Measurements from ENCODE around the gene RECQL5.

RECQL5 gene

DNA sequence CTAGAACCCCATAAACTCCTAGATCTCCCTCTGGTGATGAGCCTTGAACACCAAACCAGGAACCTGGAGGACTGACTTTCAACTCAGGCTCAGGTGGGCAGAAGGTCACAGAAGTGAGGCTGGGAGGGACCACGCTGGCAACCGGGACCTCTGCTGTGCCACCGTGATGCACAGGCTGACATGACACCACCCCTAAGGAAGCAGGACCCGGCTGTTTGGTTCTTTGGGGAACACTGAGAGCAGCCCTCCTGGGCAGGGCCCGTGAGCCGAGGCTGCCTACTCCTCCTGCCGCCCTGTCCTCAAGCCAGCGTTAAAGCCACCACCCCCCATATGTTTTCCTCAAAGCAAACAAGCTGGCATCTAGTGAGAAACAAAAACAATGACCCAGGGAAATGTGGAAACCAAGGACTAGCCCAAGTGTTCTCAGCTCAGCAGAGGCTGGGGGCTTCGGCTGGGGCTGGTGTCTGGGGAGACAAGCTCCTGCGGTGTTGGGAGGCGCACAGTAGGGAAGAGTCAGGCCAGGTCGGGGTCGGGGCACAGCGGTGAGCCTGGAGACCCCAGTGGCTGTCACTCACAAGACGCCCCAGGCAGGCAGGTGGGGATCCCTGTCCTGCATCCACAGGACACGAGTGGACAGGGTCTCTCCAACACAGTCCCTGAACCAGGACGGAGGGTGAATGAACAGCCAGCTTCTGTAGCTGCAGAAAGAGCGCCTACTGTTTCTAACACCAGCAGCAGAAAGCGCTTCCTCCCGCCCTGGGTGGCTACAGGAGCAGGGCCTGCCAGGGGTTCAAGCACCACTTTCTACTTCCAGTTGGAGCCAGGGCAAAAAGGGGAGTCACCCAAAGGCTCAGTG lies 32.0 kb downstream of the RECQL5 start:
- no peak for DNase-seq (ENCODE audit: extremely low read depth in 1 of 2, low read depth in 1 of 2)

DNA sequence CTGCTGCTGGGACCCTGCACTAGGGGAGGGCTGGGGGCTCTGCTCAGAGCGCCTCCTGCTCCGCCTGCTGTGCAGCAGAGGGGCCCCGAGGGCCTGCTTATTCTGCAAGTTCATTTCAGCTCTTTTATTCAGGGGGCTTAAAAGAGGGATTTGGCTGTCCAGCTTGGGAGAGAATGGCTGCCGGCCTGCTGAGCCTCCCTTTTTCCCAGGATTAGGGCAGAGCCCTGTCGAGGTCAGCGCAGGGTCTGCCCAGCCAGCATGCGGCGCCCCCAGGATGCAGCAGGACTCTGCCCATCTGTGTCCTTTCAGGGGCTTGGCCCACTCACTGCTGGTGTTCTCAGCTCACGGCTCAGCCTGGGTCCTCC lies 32.6 kb downstream of the RECQL5 start:
- no peak for DNase-seq (ENCODE audit: extremely low read depth in 1 of 2, low read depth in 1 of 2)

DNA sequence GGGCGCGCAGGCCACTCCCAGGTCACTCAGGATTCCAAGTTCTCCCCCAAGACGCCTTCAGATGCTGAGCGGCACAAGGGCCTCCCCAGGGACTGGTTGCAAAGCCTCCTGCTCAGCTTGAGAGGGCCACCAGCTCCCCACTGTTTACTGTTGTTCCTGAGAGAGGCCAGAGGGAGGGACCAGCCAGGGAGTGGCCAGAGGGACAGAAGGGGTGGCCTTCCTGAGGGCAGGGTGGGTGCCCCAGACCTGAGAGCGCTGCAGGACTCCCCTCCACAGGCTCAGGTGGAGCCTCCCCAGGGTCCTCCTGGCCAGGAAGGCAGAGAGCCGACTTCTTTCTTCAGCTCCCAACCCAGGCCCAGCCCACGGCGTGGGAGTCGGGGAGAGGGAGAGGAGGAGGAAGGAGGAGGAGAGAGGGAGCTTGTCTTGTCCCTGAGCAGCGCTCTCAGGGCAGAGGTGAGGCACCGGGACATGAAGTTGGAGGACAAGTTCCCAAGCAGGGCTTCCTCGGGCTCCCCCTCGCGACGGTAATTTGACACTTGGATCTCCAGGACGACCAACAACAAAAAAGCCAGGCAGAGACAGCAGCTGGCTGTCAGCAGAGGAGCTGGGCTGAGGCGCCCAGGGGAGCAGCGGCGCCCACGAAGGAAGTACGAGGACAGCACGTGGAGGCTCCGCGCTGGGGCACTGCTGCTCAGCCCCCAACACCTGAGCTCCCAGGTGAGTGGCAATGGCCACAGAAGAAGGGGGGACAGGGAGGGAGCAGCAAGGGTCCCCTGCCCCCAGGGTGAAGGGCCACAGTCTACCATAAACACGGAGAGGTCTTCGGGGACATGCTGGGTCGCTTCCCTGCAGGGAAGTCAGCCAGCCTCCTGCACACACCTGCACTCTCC lies 33.2 kb downstream of the RECQL5 start:
- DNase-seq (ENCODE audit: extremely low read depth in 1 of 2, low read depth in 1 of 2) = peak in 1 of 2 donors; percentile 30

DNA sequence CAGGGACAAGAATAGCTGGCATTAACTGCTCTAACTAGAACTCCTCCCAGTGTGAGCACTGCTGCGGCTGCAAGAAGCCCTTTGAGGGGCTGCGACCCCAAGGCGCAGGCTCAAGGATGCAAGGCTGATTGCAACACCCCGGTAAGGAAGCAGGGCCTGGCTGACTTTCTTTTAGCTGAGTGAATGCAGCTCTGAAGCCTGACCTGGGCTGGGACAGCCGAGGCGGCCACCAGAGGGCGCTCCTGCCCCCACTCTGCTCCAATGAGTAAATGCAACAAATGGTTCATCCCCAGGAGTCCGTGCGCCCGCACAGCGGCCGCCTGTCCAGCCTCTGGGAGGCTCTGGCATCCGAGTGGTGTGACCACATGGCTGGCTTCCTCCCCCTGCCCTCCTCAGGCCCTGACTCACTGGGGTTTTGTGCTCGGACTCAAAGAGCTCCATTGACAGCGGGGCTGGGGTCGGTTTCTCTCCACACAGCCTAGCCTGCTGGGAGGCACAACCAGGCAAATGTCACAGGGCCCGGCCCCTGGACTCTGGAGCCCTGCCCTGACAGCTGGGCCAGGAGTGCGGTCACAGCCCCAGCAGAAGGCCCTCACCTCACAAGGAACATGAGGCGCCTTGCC lies 34.0 kb downstream of the RECQL5 start, which contains the start of gene SMIM5:
SMIM5 (plus strand) TSS at position 572 of the 623 bp plus-strand sequence. CDS start 6,768 bp downstream, outside the sequence.
- peak; percentile 55 to 77 for DNase-seq (ENCODE audit: extremely low read depth in 1 of 2, low read depth in 1 of 2)

DNA sequence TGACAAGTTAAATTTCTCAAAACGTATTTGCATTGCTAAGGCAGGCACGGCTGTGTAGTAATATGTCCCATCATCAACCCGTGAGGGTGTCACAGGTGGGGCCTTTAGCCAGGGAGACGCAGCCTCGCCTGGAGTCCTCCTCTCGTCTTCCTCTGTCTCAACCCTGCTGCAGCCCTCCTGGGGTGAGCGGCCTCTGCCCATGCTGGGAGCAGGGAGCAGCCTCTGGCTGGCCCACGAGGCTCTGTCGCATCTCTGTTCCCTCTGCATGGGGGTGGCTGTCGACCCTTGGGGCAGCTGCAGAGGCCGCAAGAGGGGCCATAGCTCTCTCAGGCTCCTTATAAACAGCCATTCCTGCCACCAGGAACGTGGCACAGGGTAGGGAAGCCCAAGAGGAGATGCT lies 34.5 kb downstream of the RECQL5 start:
- no peak for DNase-seq (ENCODE audit: extremely low read depth in 1 of 2, low read depth in 1 of 2)

DNA sequence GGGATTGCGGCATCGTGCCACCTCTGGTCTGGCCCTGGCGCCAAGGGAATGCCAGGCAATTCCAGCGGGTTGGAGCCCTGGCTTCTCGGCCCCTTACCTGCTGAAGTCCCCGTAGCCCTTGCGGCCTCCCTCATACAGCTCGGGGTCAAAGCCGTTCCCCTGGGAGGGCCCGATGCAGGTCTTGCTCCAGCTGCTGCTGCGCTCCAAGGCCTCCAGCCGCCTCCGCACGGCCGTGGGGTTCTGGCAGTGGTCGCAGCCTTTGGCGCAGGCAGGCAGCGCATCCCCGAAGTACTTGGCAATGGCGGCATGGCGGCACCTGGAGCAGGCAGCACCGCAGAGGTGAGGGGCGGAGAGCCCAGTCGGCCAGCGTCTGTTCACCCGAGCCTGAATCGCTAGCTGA lies 35.6 kb downstream of the RECQL5 start:
- DNase-seq (ENCODE audit: extremely low read depth in 1 of 2, low read depth in 1 of 2) = no peak

DNA sequence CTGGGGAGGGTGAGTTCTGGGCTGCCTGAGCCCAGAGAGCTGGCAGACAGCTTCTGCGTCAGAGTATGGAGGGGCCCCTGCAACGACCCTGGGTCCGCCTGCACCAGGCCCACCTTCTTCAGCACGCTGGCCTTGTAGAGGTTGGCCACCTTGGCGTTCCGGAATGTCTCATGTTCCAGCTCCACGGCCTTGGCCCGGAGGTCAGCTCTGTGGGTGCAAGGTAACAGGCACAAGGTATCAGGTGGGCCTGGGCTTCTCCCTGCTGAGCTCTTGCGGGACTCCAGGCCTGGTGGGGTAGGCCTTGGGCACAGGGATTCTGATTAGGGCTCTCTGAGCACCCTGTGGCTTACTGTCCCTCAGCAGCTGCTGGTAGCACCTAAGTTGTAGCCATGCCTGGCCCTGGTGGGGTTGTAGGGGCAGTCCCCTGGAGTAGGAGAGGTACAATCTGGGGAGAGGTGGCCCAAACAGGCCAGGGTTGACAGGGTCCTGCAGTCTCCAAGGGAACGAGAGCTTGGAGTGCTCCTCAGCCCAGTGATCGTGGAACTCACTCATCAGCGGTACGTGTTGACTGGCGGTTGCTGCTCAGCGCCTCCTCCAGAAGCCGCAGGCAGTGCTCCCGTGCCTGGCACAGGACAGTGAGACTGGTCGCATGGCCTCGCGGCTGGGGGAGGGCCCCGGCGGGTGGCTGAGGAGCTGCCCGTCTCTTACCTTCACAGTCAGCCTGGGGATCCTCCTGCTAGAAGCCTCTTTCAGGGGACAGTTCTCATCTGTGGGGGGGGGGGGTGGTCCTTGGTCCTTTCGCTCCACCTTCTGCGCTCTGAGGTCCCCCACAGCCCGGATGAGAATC lies 36.7 kb downstream of the RECQL5 start:
- no peak for DNase-seq (ENCODE audit: extremely low read depth in 1 of 2, low read depth in 1 of 2)

DNA sequence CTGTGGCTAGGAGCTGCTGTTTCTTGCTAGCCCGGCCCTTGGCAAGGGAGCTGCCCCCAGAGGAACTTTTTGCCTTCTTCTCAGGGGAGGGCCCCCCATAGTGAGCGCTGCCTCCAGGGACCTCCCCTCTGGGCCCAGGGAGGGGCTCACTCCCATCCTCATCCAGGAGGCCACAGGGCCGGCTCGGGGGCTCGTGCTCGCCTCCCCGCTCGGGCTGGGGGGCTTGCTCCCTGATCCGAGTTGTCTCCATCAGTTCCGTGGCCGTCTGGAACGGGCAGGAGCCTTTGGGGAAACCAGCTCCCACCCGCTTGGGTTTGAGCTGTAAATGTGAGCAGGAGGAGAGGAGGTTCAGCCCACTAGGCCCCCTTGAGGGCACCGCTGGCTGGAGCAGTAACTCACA lies 37.8 kb downstream of the RECQL5 start:
- DNase-seq (ENCODE audit: extremely low read depth in 1 of 2, low read depth in 1 of 2) = no peak

DNA sequence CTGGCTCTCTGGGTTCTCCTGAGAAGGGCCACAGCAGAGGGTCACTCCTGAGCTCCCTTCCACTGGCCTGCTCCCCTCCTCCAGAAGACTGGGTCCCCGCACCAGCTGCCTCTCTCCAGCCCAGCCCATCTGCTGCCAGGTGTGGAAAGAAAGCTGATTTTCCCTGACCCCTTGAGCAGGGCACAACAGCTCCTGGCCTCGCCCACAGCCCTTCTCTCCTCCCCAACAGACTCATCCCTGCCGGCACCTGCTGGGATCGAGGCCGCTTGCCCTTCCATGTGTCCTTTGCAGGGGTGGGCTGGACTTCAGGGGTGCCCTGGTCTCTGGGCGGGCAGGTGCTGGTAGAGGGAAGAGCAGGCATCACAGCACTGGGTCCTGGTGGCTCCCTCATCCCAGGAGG lies 38.5 kb downstream of the RECQL5 start:
- no peak for DNase-seq (ENCODE audit: extremely low read depth in 1 of 2, low read depth in 1 of 2)

DNA sequence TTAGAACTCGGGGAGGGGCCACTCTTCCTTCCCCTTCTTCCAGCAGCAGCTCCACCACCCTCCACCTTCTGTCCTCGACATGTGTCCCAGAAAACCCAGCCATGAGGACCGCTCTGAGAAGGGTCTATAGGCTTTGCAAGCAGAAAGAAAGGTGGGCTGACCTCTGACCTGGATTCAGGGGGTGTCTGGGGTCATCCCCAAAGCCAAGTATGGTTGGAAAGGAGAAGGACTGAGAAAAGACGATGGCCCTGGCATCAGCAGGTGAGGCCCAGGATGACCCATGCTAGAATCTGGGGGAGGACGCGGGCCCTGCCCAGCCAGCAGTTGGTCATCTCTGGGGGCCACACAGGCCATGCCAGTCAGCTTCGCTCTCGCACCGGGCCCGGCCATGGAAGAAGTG lies 39.9 kb downstream of the RECQL5 start:
- no peak for DNase-seq (ENCODE audit: extremely low read depth in 1 of 2, low read depth in 1 of 2)

DNA sequence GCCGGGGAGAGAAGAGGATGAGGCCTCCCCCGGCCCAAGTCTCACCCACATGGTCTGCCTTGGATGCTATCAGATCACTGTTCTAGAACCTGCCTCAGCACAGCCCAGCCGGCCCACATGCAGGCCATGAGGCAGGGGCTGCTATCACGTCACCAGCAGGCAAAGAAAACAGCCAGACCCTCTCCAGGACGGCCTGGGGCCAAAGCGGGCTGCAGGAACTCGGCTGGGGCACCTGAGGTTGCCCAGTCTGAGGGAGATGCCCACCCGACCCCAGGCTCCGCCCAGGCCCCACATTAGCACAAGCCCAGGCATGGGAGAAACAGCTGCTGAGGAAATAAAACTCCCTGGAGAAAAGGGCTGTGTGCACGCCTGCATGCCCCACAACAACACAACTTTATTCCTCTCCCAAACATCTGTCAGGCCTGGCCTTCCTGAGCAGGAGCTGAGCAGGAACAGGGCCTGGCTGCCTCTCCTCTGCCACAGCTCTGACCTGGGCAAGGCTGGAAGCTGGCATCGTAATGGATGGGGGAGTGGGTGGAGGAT lies 40.4 kb downstream of the RECQL5 start:
- no peak for DNase-seq (ENCODE audit: extremely low read depth in 1 of 2, low read depth in 1 of 2)

DNA sequence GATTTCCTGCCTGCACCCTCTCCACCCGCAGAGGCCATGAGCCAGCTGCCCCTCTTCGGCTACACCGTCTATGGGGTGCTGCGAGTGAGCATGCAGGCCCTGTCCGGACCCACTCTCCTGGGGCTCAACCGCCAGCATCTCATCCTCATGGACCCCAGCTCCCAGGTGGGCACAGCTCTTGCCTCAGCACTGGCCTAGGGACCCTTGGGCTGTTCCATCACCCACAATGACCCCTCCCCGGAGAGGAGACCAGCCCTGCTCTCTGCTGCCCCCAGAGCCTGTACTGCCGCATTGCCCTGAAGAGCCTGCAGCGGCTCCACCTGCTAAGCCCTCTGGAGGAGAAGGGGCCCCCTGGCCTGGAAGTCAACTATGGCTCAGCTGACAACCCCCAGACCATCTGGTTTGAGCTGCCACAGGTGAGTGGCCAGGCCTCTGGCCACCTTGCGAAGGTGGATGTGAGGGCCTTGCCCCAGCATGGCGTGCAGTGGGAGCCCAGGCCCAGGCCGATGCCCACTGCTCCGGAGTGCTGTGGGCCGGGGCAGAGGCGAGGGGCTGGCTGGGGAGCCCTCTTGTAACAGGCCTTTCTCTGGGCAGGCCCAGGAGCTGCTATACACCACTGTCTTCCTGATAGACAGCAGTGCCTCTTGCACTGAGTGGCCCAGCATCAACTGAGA lies 41.0 kb downstream of the RECQL5 start:
- DNase-seq (ENCODE audit: extremely low read depth in 1 of 2, low read depth in 1 of 2) = no peak

DNA sequence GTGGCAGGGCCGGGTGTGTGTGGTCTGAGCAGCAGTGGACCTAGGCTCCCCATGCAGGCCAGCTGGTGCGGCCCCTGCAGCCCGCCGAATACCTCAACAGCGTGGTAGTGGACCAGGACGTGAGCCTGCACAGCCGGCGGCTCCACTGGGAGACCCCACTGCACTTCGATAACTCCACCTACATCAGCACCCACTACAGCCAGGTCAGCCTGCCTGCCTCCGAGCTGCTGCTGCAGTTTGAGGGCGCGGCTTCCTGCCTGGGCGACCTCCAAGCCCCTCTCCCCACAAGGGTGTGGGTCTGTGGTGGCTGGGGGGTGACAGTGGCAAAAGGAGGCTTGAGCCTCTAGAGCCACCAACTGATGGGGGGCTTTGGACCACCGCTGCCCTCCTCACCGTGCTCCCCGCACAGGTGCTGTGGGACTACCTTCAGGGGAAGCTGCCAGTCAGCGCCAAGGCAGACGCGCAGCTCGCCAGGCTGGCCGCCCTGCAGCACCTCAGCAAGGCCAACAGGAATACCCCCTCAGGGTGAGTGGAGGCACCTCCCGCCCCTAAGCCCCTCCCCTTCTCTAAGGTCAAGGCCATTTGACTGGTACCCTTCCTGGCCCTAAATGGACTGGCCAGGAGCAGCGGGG lies 42.1 kb downstream of the RECQL5 start:
- DNase-seq (ENCODE audit: extremely low read depth in 1 of 2, low read depth in 1 of 2) = no peak

DNA sequence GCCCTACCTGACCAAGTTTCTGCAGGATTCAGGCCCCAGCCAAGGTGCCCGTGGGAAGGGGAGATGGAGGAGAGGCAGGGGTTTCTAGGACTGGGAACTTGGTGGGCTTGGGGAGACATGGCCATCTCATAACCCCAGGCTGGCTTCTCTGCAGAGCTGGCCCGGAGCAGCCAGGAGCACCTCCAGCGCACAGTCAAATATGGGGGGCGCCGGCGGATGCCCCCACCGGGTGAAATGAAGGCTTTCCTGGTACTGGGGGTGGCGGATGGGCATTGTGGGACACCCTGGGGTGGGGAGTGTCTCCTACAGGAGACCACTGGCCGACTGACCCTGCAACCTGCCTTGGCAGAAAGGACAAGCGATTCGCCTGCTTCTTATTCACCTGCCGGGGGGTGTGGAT lies 42.9 kb downstream of the RECQL5 start:
- DNase-seq (ENCODE audit: extremely low read depth in 1 of 2, low read depth in 1 of 2) = no peak

DNA sequence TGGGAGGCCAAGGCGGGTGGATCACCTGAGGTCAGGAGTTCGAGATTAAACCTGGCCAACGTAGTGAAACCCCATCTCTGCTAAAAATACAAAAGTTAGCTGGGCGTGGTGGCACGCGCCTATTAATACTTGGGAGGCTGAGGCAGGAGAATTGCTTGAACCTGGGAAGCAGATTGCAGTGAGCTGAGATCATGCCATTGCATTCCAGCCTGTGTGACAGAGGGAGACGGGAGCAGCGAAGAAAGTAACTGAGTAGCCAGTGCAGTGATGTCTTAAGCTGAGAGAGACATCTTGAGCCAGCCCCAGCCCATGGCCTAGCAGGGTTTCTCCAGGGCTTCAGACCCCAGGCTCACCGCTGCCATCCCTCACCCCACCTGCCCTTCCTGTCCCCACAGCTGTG lies 43.6 kb downstream of the RECQL5 start:
- DNase-seq (ENCODE audit: extremely low read depth in 1 of 2, low read depth in 1 of 2) = no peak

DNA sequence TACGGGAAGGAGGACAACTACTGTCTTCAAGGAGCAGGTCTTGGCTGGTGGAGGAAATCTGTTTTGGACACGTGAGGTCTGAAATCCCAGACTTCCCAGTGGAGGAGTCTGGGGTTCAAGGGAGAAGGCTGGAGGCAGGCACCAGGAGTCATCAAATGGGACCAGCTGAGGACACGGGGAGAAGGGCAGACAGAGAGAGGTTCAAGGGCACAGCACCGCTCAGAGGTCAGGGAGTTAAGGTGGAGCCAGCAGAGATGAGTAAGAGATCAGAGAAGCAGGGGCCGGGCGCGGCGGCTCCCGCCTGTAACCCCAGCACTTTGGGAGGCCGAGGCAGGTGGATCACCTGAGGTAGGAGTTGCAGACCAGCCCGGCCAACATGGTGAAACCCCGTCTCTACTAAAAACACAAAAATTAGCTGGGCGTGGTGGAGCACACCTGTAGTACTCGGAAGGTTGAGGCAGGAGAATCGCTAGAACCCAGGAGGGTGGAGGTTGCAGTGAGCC lies 44.1 kb downstream of the RECQL5 start:
- DNase-seq (ENCODE audit: extremely low read depth in 1 of 2, low read depth in 1 of 2) = no peak

DNA sequence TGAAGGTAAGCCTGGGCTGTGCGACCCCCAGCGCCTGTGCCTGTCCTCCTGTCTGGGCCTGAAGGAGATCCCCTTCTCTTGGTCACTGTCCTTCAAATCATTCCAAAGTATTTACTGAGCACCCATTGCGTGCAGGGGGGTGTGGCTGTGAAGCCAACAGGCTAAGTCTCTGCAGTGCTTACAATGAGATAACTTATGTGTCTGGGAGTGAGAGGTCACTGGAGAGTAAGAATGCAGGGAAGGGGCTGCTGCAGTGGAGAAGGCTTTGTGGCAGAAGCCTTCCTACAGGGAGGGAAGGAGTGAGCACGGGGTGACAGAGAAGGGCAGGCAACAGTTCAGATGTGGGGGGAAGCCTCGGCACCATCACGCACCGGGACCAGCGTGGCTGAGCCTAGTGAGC lies 44.9 kb downstream of the RECQL5 start:
- no peak for DNase-seq (ENCODE audit: extremely low read depth in 1 of 2, low read depth in 1 of 2)

DNA sequence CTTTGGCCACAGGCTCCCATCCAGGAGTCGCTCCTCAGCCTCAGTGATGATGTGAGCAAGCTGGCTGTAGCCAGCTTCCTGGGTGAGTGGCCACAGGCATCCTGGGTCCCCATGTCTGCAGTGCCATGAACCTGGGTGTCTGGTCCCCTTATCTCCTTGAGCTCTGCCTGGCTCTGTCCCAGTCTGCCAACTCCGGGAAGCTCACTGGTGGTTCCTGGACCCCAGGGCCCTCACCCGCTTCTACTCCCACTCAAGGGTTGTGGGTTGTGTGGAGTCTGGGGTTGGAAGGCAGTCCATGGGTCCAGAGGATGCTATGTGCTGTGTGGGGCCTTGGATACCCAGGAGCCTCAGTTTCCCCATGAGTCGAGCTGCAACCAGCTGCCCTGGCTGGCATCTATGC lies 45.5 kb downstream of the RECQL5 start:
- DNase-seq (ENCODE audit: extremely low read depth in 1 of 2, low read depth in 1 of 2) = no peak
